Kidney epithelial cell (primary cell): Measurements from ENCODE around the gene GNAI3. TPM values are rescaled to one million over a fixed set of nuclear protein-coding genes. Genes with fewer than 3 reads are reported as not detected.

Source experiments
- DNase-seq: peaks from one replicate; pipeline ENCODE4 v3.0.0-alpha.2; 2010; ENCODE audit warnings: low read depth
- H3K27me3 ChIP-seq: 2 replicates; pipeline ENCODE4 v1.6.0; 2011; ENCODE audit warnings: low read length; ENCODE audit not compliant: control insufficient read depth, insufficient read depth
- H3K36me3 ChIP-seq: 2 replicates; pipeline ENCODE4 v1.5.1; 2011; ENCODE audit warnings: low read length; ENCODE audit not compliant: control insufficient read depth, insufficient read depth
- H3K4me3 ChIP-seq: 2 replicates; pipeline ENCODE4 v1.5.1; 2011; ENCODE audit warnings: low read depth, mild to moderate bottlenecking, control low read depth, low read length
- CTCF ChIP-seq: IDR thresholded peaks from 2 replicates; pipeline ENCODE4 v1.5.1; 2011; ENCODE audit warnings: mild to moderate bottlenecking, moderate library complexity, low read length, control low read depth, inconsistent platforms; ENCODE audit not compliant: insufficient read depth, poor library complexity, severe bottlenecking
- total RNA-seq: library from RNA; depleted of rRNA; stranded (reverse); fragments of >200 nt; gene quantifications from 2 replicates; pipeline ENCODE4 v1.2.3, GENCODE V29; 2015

The GNAI3 gene
- total RNA-seq, 1 donor from 2014 or later, result 11.9 TPM

GRCh38 chr1:109502364-109502851, 46.0 kb upstream of the GNAI3 start:
- Histone ChIP-seq H3K27me3 (no peaks in the 10 kb centered on the region), H3K4me3 (no peak overlapping the region), H3K36me3 (no peaks in the 10 kb centered on the region)
- no peak for DNase-seq
- TF ChIP-seq CTCF, result no peak

GRCh38 chr1:109503935-109504334, 44.5 kb upstream of the GNAI3 start:
- TF ChIP-seq CTCF, result no peak
- no peak for DNase-seq
- H3K36me3 ChIP-seq, result no peaks in the 10 kb centered on the region
- no peaks in the 10 kb centered on the region for H3K27me3 ChIP-seq
- H3K4me3 ChIP-seq, result no peak overlapping the region

- DNase-seq, result no peak
- no peak for TF ChIP-seq CTCF
- H3K36me3 ChIP-seq, result no peaks in the 10 kb centered on the region
Measured at GRCh38 chr1:109504974-109505373, 43.4 kb upstream of the GNAI3 start.

GRCh38 chr1:109508001-109508872, 40.2 kb upstream of the GNAI3 start:
- no peak for TF ChIP-seq CTCF
- H3K36me3 ChIP-seq, result no peaks in the 10 kb centered on the region
- DNase-seq, result no peak
- H3K27me3 ChIP-seq, result peaks cover 5% of the 10 kb centered on the region
- H3K4me3 ChIP-seq, result no peak overlapping the region

More at GRCh38 chr1:109504974-109505373, 43.4 kb upstream of the GNAI3 start:
- Histone ChIP-seq H3K4me3 (no peak overlapping the region), H3K27me3 (no peaks in the 10 kb centered on the region)

- H3K27me3 ChIP-seq, result peaks cover 5% of the 10 kb centered on the region
- no peak for DNase-seq
- TF ChIP-seq CTCF, result no peak
- no peaks in the 10 kb centered on the region for H3K36me3 ChIP-seq
- H3K4me3 ChIP-seq, result peak overlapping the region; percentile 52
Measured at GRCh38 chr1:109508873-109509175, 39.6 kb upstream of the GNAI3 start.
